Stimulated activated CD4-positive, alpha-beta T cell treated with anti-CD3 and anti-CD28 coated beads, Interleukin-15, amount 100 ng/mL, for 24 hours (primary cell): ENCODE measurements around the gene ANK2.

Source experiments
- DNase-seq: peaks from one replicate; pipeline ENCODE4 v3.0.0-alpha.2; 2020

ANK2 gene

GRCh38 chr4:113405874-113406722 lies 356.6 kb downstream of the ANK2 start:
- no peak for DNase-seq

GRCh38 chr4:113406723-113407016 lies 357.2 kb downstream of the ANK2 start:
- DNase-seq: no peak

GRCh38 chr4:113407409-113407808 lies 358.0 kb downstream of the ANK2 start:
- no peak for DNase-seq

- no peak for DNase-seq
Measured at GRCh38 chr4:113409181-113409580, 359.7 kb downstream of the ANK2 start.

- no peak for DNase-seq
Measured at GRCh38 chr4:113410686-113411085, 361.2 kb downstream of the ANK2 start.

- no peak for DNase-seq
Measured at GRCh38 chr4:113411496-113411938, 362.1 kb downstream of the ANK2 start.

GRCh38 chr4:113419631-113420030 lies 370.2 kb downstream of the ANK2 start:
- DNase-seq: no peak

- DNase-seq: no peak
Measured at GRCh38 chr4:113420938-113421337, 371.5 kb downstream of the ANK2 start.

GRCh38 chr4:113423631-113424030 lies 374.2 kb downstream of the ANK2 start:
- no peak for DNase-seq

GRCh38 chr4:113433116-113433515 lies 383.7 kb downstream of the ANK2 start:
- no peak for DNase-seq
